HG03558 (cell line): ENCODE data around the gene MAPK8IP1.

Experiments
- ATAC-seq: cut with Tn5 transposase; IDR thresholded peaks from one replicate; pipeline ENCODE4 v1.9.1; 2021; ENCODE audit warnings: moderate number of reproducible peaks; ENCODE audit not compliant: unreplicated experiment; ENCODE audit errors: extremely low read depth

MAPK8IP1 gene

GRCh38 chr11:45921561-45922424 lies 36.3 kb downstream of the MAPK8IP1 start:
- no peak for ATAC-seq

- no peak for ATAC-seq
These were observed 37.1 kb downstream of the MAPK8IP1 start, which contains the start of gene LARGE2 for GRCh38 chr11:45922425-45923082. Gene LARGE2, plus strand, starts transcription at chr11:45922656. Its CDS starts 227 bp downstream, at chr11:45922883.

GRCh38 chr11:45924036-45924915 lies 38.8 kb downstream of the MAPK8IP1 start:
- ATAC-seq: no peak

DNA sequence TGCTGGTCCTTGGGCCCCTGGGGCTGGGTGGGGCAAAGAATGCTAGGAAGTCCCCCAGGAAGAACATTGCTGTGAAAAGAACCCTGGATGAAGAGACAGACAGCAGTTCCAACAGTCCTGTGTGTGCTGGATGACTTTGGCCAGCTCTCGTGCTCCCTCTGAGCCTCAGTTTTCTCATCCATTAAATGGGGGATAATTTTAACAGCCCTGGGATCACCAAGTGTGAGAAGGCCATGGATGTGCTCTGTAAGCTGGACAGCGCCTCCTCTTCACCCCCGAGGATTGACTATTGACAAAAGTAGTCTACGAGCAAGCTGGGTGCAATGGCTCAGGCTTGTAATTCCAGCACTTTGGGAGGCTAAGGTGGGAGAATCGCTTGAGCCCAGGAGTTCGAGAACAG lies 39.5 kb downstream of the MAPK8IP1 start:
- no peak for ATAC-seq

DNA sequence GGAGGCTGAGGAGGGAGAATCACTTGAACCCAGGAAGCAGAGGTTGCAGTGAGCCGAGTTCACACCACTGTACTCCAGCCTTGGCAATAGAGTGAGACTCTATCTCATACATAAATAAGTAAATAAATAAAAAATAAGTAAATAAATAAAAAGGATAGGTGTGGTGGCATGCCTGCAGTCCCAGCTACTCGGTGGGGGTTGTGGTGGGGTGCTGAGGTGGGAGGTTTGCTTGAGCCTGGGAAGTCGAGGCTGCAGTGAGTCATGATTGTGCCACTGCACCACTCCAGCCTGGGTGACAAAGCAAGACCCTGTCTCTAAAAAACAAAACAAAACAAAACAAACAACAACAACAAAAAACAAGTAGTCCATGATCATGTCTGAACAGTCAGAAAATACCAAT lies 40.1 kb downstream of the MAPK8IP1 start:
- ATAC-seq: no peak

GRCh38 chr11:45926001-45926401 lies 40.5 kb downstream of the MAPK8IP1 start:
- ATAC-seq: no peak

- ATAC-seq: no peak
These were observed 41.3 kb downstream of the MAPK8IP1 start for GRCh38 chr11:45926536-45927331.

DNA sequence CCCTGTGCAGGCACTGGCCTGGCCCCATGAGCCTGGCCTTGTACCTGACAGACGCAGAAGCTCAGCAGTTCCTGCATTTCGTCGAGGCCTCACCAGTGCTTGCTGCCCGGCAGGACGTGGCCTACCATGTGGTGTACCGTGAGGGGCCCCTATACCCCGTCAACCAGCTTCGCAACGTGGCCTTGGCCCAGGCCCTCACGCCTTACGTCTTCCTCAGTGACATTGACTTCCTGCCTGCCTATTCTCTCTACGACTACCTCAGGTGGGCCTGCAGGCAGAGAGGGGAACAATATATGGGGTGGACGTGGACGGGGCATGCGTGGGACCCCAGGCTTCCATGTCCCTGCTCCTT lies 41.9 kb downstream of the MAPK8IP1 start:
- ATAC-seq: no peak

- no peak for ATAC-seq
These were observed 42.4 kb downstream of the MAPK8IP1 start for GRCh38 chr11:45927684-45928413.

GRCh38 chr11:45928535-45929215 lies 43.2 kb downstream of the MAPK8IP1 start:
- no peak for ATAC-seq

GRCh38 chr11:45929486-45930030 lies 44.1 kb downstream of the MAPK8IP1 start:
- no peak for ATAC-seq

GRCh38 chr11:45930031-45930794 lies 44.8 kb downstream of the MAPK8IP1 start:
- ATAC-seq: peak; percentile 74

DNA sequence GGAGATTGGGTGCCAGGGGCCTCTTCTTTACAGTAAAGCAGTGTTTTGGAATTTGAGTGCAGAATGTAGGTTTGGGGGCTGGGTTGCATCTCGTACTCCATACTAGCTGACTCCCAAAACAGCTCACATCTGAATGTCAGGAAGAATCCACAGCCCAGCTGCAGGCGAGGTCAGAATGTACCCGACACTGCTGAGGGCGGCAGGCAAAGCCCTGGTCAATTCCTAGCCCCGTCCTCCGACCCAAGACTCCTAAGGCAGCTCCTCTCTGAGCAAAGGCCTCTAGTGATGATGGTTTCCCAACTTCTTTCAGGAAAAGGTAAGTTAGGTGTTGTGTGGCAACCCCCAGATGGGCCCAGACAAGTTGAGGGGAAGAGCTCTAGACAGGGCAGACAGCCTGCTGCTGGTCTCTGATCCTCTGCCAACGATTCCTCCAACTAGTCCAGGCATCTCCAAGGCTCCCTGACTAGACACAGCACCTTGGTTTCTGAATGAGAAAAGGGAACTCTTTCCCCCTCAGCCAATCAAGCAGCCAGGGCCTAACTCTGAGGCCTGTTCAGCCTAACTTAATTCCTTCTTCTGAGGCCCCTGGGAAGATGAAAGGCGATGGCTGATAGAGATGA lies 45.6 kb downstream of the MAPK8IP1 start:
- no peak for ATAC-seq

DNA sequence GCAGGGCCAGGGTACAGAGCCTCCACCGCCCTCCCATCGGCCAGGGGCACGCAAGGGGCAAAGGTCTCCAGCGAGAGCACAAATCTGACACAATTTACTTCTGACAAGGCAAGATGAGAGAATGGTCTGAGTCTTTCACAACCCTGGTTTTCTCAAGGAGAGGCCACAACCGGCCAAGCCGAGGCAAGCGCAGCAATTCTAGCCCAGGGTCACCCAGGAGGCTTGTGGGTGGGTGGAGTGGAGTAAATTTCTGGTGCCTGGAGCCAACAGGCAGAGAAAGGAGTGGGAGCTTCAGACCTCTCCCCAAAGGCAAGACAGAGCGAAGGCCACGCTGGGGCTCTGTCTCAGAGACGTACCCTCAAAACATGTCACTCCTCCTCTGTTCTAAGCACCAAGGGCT lies 46.3 kb downstream of the MAPK8IP1 start:
- ATAC-seq: no peak

GRCh38 chr11:45932217-45932616 lies 46.8 kb downstream of the MAPK8IP1 start:
- no peak for ATAC-seq

GRCh38 chr11:45933131-45933831 lies 47.8 kb downstream of the MAPK8IP1 start:
- ATAC-seq: no peak
